HG03108 (cell line): ENCODE data around the gene SPATA13.
"Not testable (repeated sequence)": the region's sequence is repeated elsewhere in the genome, so short reads cannot be mapped to it uniquely, and the experiment has no call there.

Source experiments
- ATAC-seq: cut with Tn5 transposase; IDR thresholded peaks from one replicate; pipeline ENCODE4 v1.9.1; 2021; ENCODE audit warnings: moderate library complexity; ENCODE audit not compliant: unreplicated experiment

The SPATA13 gene

GRCh38 chr13:24349778-24350664 is 189.5 kb downstream of the SPATA13 start:
- ATAC-seq, result not testable (repeated sequence)

GRCh38 chr13:24351423-24351822 is 190.9 kb downstream of the SPATA13 start:
- no peak for ATAC-seq

- ATAC-seq, result no peak
Measured at GRCh38 chr13:24353736-24354135, 193.2 kb downstream of the SPATA13 start.

GRCh38 chr13:24355103-24355502 is 194.6 kb downstream of the SPATA13 start:
- ATAC-seq, result no peak

- no peak for ATAC-seq
Measured at GRCh38 chr13:24356270-24356669, 195.8 kb downstream of the SPATA13 start.
